ENCODE results near the gene TMX1.

DNA sequence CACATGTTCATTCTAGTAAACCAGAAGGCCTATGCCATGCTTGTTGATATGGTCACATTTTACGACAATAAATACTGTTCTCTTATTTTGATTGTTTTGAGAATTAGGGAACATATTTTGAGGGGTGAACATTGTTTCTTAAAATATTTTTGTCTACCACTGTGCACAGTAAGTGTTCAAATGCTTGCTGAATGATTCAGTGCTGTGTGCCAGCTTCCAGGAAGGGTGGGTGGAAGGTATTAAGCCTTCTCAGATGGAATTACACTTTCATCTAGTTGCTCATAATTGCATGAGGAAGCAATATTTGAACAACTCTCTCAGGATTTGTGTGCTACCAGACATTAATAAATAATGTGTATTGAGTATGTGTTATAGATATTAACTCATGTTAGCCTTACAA, 15.5 kb upstream of the TMX1 start:
- TF ChIP-seq HNF4G (IDR thresholded peaks at IDR 0.05) (no peak), SP1 (IDR thresholded peaks at IDR 0.05) (no peak), YY1 (IDR thresholded peaks at IDR 0.05) (no peak), EGR1 (IDR thresholded peaks at IDR 0.05; ENCODE audit: low read depth in 2 of 2) (no peak), GABPA (IDR thresholded peaks at IDR 0.05 in 1 of 2, conservative IDR thresholded peaks at IDR 0.05 in 1 of 2) (no peak)
- TF ChIP-seq, protein P1, sequence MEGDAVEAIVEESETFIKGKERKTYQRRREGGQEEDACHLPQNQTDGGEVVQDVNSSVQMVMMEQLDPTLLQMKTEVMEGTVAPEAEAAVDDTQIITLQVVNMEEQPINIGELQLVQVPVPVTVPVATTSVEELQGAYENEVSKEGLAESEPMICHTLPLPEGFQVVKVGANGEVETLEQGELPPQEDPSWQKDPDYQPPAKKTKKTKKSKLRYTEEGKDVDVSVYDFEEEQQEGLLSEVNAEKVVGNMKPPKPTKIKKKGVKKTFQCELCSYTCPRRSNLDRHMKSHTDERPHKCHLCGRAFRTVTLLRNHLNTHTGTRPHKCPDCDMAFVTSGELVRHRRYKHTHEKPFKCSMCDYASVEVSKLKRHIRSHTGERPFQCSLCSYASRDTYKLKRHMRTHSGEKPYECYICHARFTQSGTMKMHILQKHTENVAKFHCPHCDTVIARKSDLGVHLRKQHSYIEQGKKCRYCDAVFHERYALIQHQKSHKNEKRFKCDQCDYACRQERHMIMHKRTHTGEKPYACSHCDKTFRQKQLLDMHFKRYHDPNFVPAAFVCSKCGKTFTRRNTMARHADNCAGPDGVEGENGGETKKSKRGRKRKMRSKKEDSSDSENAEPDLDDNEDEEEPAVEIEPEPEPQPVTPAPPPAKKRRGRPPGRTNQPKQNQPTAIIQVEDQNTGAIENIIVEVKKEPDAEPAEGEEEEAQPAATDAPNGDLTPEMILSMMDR (IDR thresholded peaks at IDR 0.05; ENCODE audit: low read depth, low read length, missing input control) = no peak

Data from liver (tissue), 3 donors.